SU-DHL-6 (cell line): ENCODE data around the gene ADAMTS8.

ENCODE experiments used
- H2AFZ ChIP-seq: fragments of 200-600 bp; sonication (generic); 2 replicates; pipeline ENCODE4 v1.6.1; 2014; ENCODE audit warnings: low read depth, mild to moderate bottlenecking, moderate library complexity, mixed read lengths, antibody characterized with exemption, low read length; ENCODE audit not compliant: severe bottlenecking
- H3F3A ChIP-seq: fragments of 200-600 bp; shearing (Covaris generic); 2 replicates; pipeline ENCODE4 v1.6.0; 2016; ENCODE audit warnings: antibody characterized with exemption, mild to moderate bottlenecking; ENCODE audit not compliant: insufficient read depth
- H3K27ac ChIP-seq: fragments of 200-600 bp; sonication (generic); 2 replicates; pipeline ENCODE4 v1.5.1; 2016; ENCODE audit warnings: low read depth, mild to moderate bottlenecking, low read length, moderate library complexity, mixed read lengths
- H3K27me3 ChIP-seq: fragments of 200-600 bp; sonication (generic), shearing (Covaris generic); 2 replicates; pipeline ENCODE4 v1.6.0; 2014; ENCODE audit warnings: mild to moderate bottlenecking, low read length
- H3K36me3 ChIP-seq: fragments of 200-600 bp; sonication (generic); 2 replicates; pipeline ENCODE4 v1.6.1; 2014; ENCODE audit warnings: mild to moderate bottlenecking, low read length, mixed read lengths
- H3K4me2 ChIP-seq: fragments of 300-600, 200-600 bp; shearing (Covaris generic), sonication (generic); 2 replicates; pipeline ENCODE4 v1.6.0; 2014; ENCODE audit warnings: low read length, low read depth, mild to moderate bottlenecking; ENCODE audit not compliant: poor library complexity, severe bottlenecking
- H3K4me3 ChIP-seq: fragments of 200-600 bp; sonication (generic); 2 replicates; pipeline ENCODE4 v1.5.1; 2014; ENCODE audit warnings: antibody characterized with exemption, low read length, mild to moderate bottlenecking, mixed read lengths; ENCODE audit not compliant: insufficient read depth, poor library complexity, severe bottlenecking
- H3K79me2 ChIP-seq: fragments of 200-600 bp; sonication (generic); 2 replicates; pipeline ENCODE4 v1.6.1; 2014; ENCODE audit warnings: mild to moderate bottlenecking, low read length, moderate library complexity; ENCODE audit not compliant: insufficient read depth
- H3K9ac ChIP-seq: fragments of 200-600 bp; sonication (generic); 2 replicates; pipeline ENCODE4 v1.7.0; 2014; ENCODE audit warnings: mild to moderate bottlenecking, low read length
- H3K9me2 ChIP-seq: fragments of 200-600 bp; sonication (generic); replicated peaks from 2 replicates; pipeline ENCODE4 v1.6.1; 2014; ENCODE audit warnings: low read length; ENCODE audit not compliant: insufficient read depth
- H3K9me3 ChIP-seq: fragments of 200-600 bp; sonication (generic); 2 replicates; pipeline ENCODE4 v1.6.1; 2014; ENCODE audit warnings: low read length, mixed read lengths; ENCODE audit not compliant: insufficient read depth
- H4K20me1 ChIP-seq: fragments of 200-600 bp; sonication (generic); 2 replicates; pipeline ENCODE4 v1.6.1; 2014; ENCODE audit warnings: low read depth, mild to moderate bottlenecking, antibody characterized with exemption, low read length, moderate library complexity, mixed read lengths
- CTCF ChIP-seq: fragments of 200-600 bp; sonication (generic); IDR thresholded peaks from one replicate; pipeline ENCODE4 v1.5.1; 2017; ENCODE audit warnings: antibody characterized with exemption, mild to moderate bottlenecking, low read length, moderate library complexity; ENCODE audit not compliant: insufficient read depth, poor library complexity, severe bottlenecking
- EZH2phosphoT487 ChIP-seq: fragments of 200-600 bp; sonication (generic), shearing (Covaris generic); conservative IDR thresholded peaks from 2 replicates; pipeline ENCODE4 v1.6.1; 2018; ENCODE audit warnings: mild to moderate bottlenecking, antibody characterized with exemption, low read length, moderate library complexity, mixed read lengths

The ADAMTS8 gene

GRCh38 chr11:130409594-130410388 is 18.6 kb downstream of the ADAMTS8 start:
- Histone ChIP-seq H3K27me3 (no peaks in the 10 kb centered on the region), H3K9me2 (no peaks in the 10 kb centered on the region), H3K27ac (no peak overlapping the region), H3K4me3 (no peak overlapping the region), H3K36me3 (no peaks in the 10 kb centered on the region), H3K9me3 (no peaks in the 10 kb centered on the region), H3K9ac (no peak overlapping the region), H3K4me2 (no peak overlapping the region), H3F3A (no peaks in the 10 kb centered on the region), H2AFZ (no peak overlapping the region), H3K79me2 (no peaks in the 10 kb centered on the region), H4K20me1 (no peaks in the 10 kb centered on the region)
- no peak for TF ChIP-seq EZH2phosphoT487
- TF ChIP-seq CTCF = no peak

GRCh38 chr11:130408901-130409300 is 19.5 kb downstream of the ADAMTS8 start:
- H3K4me2 ChIP-seq = no peak overlapping the region
- no peak overlapping the region for H2AFZ ChIP-seq
- no peak overlapping the region for H3K27ac ChIP-seq
- no peak overlapping the region for H3K9ac ChIP-seq
- no peak overlapping the region for H3K4me3 ChIP-seq
- no peaks in the 10 kb centered on the region for H3K9me2 ChIP-seq
- no peaks in the 10 kb centered on the region for H3F3A ChIP-seq
- no peaks in the 10 kb centered on the region for H3K9me3 ChIP-seq
- H3K36me3 ChIP-seq = no peaks in the 10 kb centered on the region
- no peaks in the 10 kb centered on the region for H4K20me1 ChIP-seq
- no peaks in the 10 kb centered on the region for H3K27me3 ChIP-seq
- TF ChIP-seq CTCF = no peak
- TF ChIP-seq EZH2phosphoT487 = no peak
- no peaks in the 10 kb centered on the region for H3K79me2 ChIP-seq

- no peak overlapping the region for H3K27ac ChIP-seq
- TF ChIP-seq CTCF = no peak
- TF ChIP-seq EZH2phosphoT487 = no peak
Observed at GRCh38 chr11:130408401-130408890, 20.0 kb downstream of the ADAMTS8 start.

More at GRCh38 chr11:130408401-130408890, 20.0 kb downstream of the ADAMTS8 start:
- H3K4me3 ChIP-seq = no peak overlapping the region
- H3K4me2 ChIP-seq = no peak overlapping the region
- H3K9me3 ChIP-seq = no peaks in the 10 kb centered on the region
- no peaks in the 10 kb centered on the region for H3K36me3 ChIP-seq
- H3K9ac ChIP-seq = no peak overlapping the region
- H3K9me2 ChIP-seq = no peaks in the 10 kb centered on the region
- no peak overlapping the region for H2AFZ ChIP-seq
- no peaks in the 10 kb centered on the region for H3F3A ChIP-seq
- H4K20me1 ChIP-seq = no peaks in the 10 kb centered on the region
- H3K27me3 ChIP-seq = no peaks in the 10 kb centered on the region
- H3K79me2 ChIP-seq = no peaks in the 10 kb centered on the region
